Kidney epithelial cell (primary cell): ENCODE measurements around the gene SLC9A6. TPM values are rescaled to one million over a fixed set of nuclear protein-coding genes. Genes with fewer than 3 reads are reported as not detected.

Experiments used
- DNase-seq: peaks from one replicate; pipeline ENCODE4 v3.0.0-alpha.2; 2010; ENCODE audit warnings: low read depth
- H3K27me3 ChIP-seq: 2 replicates; pipeline ENCODE4 v1.6.0; 2011; ENCODE audit warnings: low read length; ENCODE audit not compliant: control insufficient read depth, insufficient read depth
- H3K36me3 ChIP-seq: 2 replicates; pipeline ENCODE4 v1.5.1; 2011; ENCODE audit warnings: low read length; ENCODE audit not compliant: control insufficient read depth, insufficient read depth
- H3K4me3 ChIP-seq: 2 replicates; pipeline ENCODE4 v1.5.1; 2011; ENCODE audit warnings: low read depth, mild to moderate bottlenecking, control low read depth, low read length
- CTCF ChIP-seq: IDR thresholded peaks from 2 replicates; pipeline ENCODE4 v1.5.1; 2011; ENCODE audit warnings: mild to moderate bottlenecking, moderate library complexity, low read length, control low read depth, inconsistent platforms; ENCODE audit not compliant: insufficient read depth, poor library complexity, severe bottlenecking
- total RNA-seq: library from RNA; depleted of rRNA; stranded (reverse); fragments of >200 nt; gene quantifications from 2 replicates; pipeline ENCODE4 v1.2.3, GENCODE V29; 2015

The SLC9A6 gene
- 14.8 and 19.6 TPM in 2 replicates for total RNA-seq

- Histone ChIP-seq H3K36me3 (no peaks in the 10 kb centered on the region), H3K4me3 (peak within 1 kb of the TSS; percentile 79), H3K27me3 (no peaks in the 10 kb centered on the region)
- DNase-seq = no peak
- no peak for TF ChIP-seq CTCF
Observed at GRCh38 chrX:135985157-135985972, at the start of gene SLC9A6. Gene SLC9A6 (plus strand): TSS chrX:135985435. CDS start chrX:135985659, 224 bp downstream.

GRCh38 chrX:135944486-135944885 is 40.7 kb upstream of the SLC9A6 start:
- Histone ChIP-seq H3K4me3 (no peak overlapping the region), H3K27me3 (no peaks in the 10 kb centered on the region), H3K36me3 (no peaks in the 10 kb centered on the region)
- no peak for DNase-seq
- TF ChIP-seq CTCF = no peak

DNA sequence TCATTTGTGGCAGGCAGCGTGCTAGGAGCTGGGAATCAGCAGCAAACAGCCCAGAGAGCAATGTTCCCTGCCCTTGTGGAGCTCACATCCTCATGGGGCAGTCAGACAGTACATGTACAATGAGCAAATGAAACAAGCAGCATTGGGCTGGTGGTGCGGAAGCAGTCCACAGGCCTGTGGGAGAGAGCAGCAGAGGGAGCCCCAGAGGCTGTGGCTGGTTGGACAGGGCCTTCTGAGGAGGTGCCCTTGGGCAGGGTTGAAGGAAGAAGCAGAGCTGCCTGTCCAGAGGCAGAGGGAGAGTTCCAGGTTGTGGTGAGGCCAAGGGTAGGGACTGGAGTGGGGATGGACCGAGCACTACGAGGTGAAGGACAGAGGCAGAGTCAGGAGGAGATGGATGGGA is 33.9 kb upstream of the SLC9A6 start:
- no peak for DNase-seq
- H3K4me3 ChIP-seq = no peak overlapping the region
- no peak for TF ChIP-seq CTCF
- H3K36me3 ChIP-seq = no peaks in the 10 kb centered on the region
- H3K27me3 ChIP-seq = no peaks in the 10 kb centered on the region

DNA sequence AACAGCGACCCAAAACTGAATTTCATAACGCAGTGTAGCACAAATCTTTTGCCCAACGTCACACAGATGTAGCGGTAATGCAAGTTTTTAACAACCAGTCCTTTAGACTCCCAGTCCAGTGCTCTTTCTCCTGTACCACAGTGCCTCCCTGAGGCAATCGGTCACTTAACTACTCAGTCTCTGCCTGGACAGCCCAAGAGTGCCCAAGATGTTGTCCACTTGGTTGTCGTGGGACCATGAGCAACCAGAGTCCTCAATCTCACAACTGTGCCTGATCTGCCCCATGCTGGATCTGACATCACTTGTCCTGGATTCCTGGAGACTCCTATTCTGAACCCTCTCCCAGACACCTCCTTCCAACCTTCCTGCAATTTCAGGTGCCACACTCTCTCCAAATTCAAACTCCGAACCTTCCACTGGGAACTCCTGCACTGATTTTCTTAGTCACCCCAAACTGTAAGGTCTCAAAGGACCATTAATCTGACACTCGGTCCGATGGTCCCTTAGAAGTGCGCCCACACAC is 12.1 kb upstream of the SLC9A6 start:
- Histone ChIP-seq H3K36me3 (no peaks in the 10 kb centered on the region), H3K27me3 (no peaks in the 10 kb centered on the region), H3K4me3 (peak overlapping the region; percentile 87)
- no peak for TF ChIP-seq CTCF
- DNase-seq = no peak

GRCh38 chrX:135973548-135974278 is 11.5 kb upstream of the SLC9A6 start, which contains the start of gene MMGT1:
Gene MMGT1 (minus strand): TSS chrX:135973988. CDS start chrX:135973675, 313 bp downstream.
- Histone ChIP-seq H3K4me3 (peak within 1 kb of the TSS; percentile 87), H3K36me3 (no peaks in the 10 kb centered on the region), H3K27me3 (no peaks in the 10 kb centered on the region)
- DNase-seq = peak; percentile 51
- TF ChIP-seq CTCF = no peak
